Activated CD4-positive, alpha-beta T cell treated with anti-CD3 and anti-CD28 coated beads for 36 hours (primary cell): ENCODE results near the gene RHBDL1. TPM values are rescaled to one million over a fixed set of nuclear protein-coding genes. Genes with fewer than 3 reads are reported as not detected.

Experiments used
- ATAC-seq: fragments of 200-7000 bp; cut with Tn5 transposase; one replicate; pipeline ENCODE4 v1.10.0; 2021; ENCODE audit warnings: mild to moderate bottlenecking, moderate library complexity
- CTCF ChIA-PET: fragments of 350-600 bp; sonication (Branson Sonifier 250); formaldehyde crosslinking; loops from one replicate; lab custom pipeline; 2021; ENCODE audit warnings: antibody characterized with exemption; lab: Charles Lee
- POLR2A ChIA-PET: fragments of 350-600 bp; sonication (Branson Sonifier 250); formaldehyde crosslinking; loops from one replicate; lab custom pipeline; 2021; ENCODE audit warnings: antibody characterized with exemption, inconsistent platforms; lab: Charles Lee
- DNase-seq: peaks from one replicate; pipeline ENCODE4 v3.0.0-alpha.2; 2020
- H3K27ac Mint-ChIP-seq: one replicate; pipeline ENCODE4 v1.8.0; 2021; ENCODE audit warnings: mixed read lengths
- H3K27me3 Mint-ChIP-seq: one replicate; pipeline ENCODE4 v1.8.0; 2021; ENCODE audit warnings: mixed read lengths
- H3K36me3 Mint-ChIP-seq: one replicate; pipeline ENCODE4 v1.8.0; 2021; ENCODE audit warnings: low read depth, mixed read lengths
- H3K4me1 Mint-ChIP-seq: one replicate; pipeline ENCODE4 v1.8.0; 2021; ENCODE audit warnings: mixed read lengths
- H3K4me3 Mint-ChIP-seq: one replicate; pipeline ENCODE4 v1.8.0; 2021; ENCODE audit warnings: mild to moderate bottlenecking, moderate library complexity, mixed read lengths
- H3K9me3 Mint-ChIP-seq: one replicate; pipeline ENCODE4 v1.8.0; 2021; ENCODE audit warnings: low read depth, mixed read lengths
- intact Hi-C, 2 experiments: fragments of 100-400 bp; cut with DNase I in 1 of 2; cut with micrococcal nuclease in 1 of 2; formaldehyde crosslinking; loops; one replicate each; pipeline versions ENCODE4 v1.14.2 to v1.15.1; 2022 to 2024; cut with DNase I, micrococcal nuclease
- total RNA-seq, 2 experiments: library from RNA; stranded (reverse); gene quantifications; one replicate each; pipeline ENCODE4 v1.2.3, GENCODE V29; 2021

The RHBDL1 gene
- total RNA-seq, 2 experiments from 2014 or later, result 0.40 to 0.59 TPM

DNA sequence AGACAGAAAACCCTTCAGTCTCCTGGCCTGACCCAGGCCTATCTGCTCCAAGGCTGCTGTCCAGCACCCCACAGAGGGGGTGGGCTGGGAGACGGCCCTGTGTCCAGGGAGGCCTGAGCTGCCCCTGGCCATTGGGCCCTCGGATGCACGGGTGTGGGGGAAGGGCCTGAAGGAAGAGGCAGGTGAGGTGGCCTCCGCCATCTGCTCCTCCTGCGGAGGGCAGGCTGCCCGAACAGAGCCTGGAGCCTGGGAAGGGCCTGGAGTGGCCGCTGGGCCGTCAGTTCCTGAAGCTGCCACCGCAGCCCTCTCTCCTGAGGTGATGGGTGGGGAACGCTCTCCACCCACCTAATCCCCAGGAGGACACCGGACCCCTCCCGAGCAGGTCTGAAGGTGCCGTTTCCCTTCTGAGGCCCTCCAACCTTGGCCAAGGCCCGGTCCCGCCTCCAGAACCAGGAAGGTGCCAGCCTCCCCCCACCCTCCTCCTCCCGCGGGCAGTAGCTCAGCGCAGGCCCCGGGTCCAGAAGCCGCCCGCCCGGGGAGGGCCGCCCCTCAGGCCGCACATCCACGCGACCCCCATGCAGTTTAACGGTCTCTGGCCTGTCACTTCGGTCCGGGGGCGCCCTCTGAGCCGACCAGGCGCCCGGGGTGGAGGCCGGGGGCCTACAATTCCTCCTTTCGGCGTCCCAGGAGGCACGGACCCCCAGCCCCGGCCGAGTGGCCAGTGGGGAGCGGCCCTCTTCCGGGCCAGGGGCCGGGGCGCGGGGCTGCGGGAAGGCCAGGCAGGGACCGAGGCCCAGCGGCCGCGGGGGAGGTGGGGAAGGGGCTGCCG lies 29.3 kb downstream of the RHBDL1 start:
- no peaks in the 10 kb centered on the region for H3K4me1 Mint-ChIP-seq
- ChIA-PET CTCF (interaction anchor here (0.7 to 1.4 kb wide), 2 partner anchors 8 to 17 kb away, joined by 3 to 4 read pairs; no protein-coding TSS in a partner anchor), POLR2A (no interaction called here)
- H3K27me3 Mint-ChIP-seq, result peaks cover 46% of the 10 kb centered on the region
- H3K36me3 Mint-ChIP-seq, result no peaks in the 10 kb centered on the region
- H3K4me3 Mint-ChIP-seq, result no peak overlapping the region
- no peak for ATAC-seq
- intact Hi-C loops, result no loop called here
- DNase-seq, result no peak
- H3K27ac Mint-ChIP-seq, result no peak overlapping the region
- H3K9me3 Mint-ChIP-seq, result no peaks in the 10 kb centered on the region

- CTCF ChIA-PET, result no interaction called here
- peaks cover 47% of the 10 kb centered on the region for H3K27me3 Mint-ChIP-seq
- intact Hi-C loops, result no loop called here
- H3K4me1 Mint-ChIP-seq, result no peaks in the 10 kb centered on the region
- POLR2A ChIA-PET, result no interaction called here
- H3K9me3 Mint-ChIP-seq, result no peaks in the 10 kb centered on the region
- H3K4me3 Mint-ChIP-seq, result no peak within 1 kb of the TSS
- DNase-seq (peak; percentile 35), ATAC-seq (no peak)
- H3K27ac Mint-ChIP-seq, result no peak within 1 kb of the TSS
- no peaks in the 10 kb centered on the region for H3K36me3 Mint-ChIP-seq
Observed at GRCh38 chr16:705431-706188, 30.1 kb downstream of the RHBDL1 start, which contains the start of gene FBXL16. Gene FBXL16, minus strand, starts transcription at chr16:705801. Its CDS starts 8,396 bp downstream, at chr16:697405.

GRCh38 chr16:706189-707061 lies 31.0 kb downstream of the RHBDL1 start:
- intact Hi-C loops, result no loop called here
- Mint-ChIP-seq H3K4me1 (no peaks in the 10 kb centered on the region), H3K27ac (no peak overlapping the region), H3K4me3 (no peak overlapping the region), H3K27me3 (peaks cover 47% of the 10 kb centered on the region), H3K36me3 (no peaks in the 10 kb centered on the region), H3K9me3 (no peaks in the 10 kb centered on the region)
- DNase-seq (no peak), ATAC-seq (no peak)
- POLR2A ChIA-PET, result no interaction called here
- CTCF ChIA-PET, result interaction anchor here (0.7 to 1.3 kb wide), 5 partner anchors 13 to 366 kb away, joined by 3 to 5 read pairs (median 3); partner anchors contain the start of gene CHTF18

DNA sequence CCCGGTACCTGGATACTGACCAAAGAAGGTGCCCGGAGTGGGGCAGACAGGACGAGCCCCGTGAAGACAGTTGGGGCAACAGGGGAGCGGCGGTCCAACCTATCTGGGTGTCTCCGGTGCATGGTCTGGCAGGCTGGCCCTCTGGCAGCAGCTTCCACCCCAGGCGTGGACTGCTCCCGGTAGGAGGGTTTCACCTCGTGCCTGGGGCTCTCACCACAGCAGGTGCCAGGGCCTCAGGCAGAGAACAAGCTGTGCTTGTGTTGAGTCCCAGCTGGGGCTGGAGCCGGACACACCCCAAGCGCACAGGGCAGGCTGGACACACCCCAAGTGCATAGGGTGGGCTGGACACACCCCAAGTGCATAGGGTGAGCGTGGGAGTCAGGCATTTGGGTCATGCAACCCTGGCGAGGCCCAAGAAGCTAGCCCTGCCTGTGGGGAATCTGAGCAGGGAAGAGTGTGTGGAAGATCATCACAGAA lies 31.6 kb downstream of the RHBDL1 start:
- Mint-ChIP-seq H3K27ac (no peak overlapping the region), H3K27me3 (peaks cover 43% of the 10 kb centered on the region), H3K36me3 (no peaks in the 10 kb centered on the region), H3K9me3 (no peaks in the 10 kb centered on the region), H3K4me3 (no peak overlapping the region), H3K4me1 (no peaks in the 10 kb centered on the region)
- ATAC-seq, result no peak
- DNase-seq, result no peak
- POLR2A ChIA-PET, result interaction anchor here (0.7 kb wide), 1 partner anchor 12 kb away, joined by 3 read pairs; no protein-coding TSS in a partner anchor
- CTCF ChIA-PET, result interaction anchor here (0.7 to 1.3 kb wide), 4 partner anchors 13 to 367 kb away, joined by 3 to 5 read pairs (median 3); partner anchors contain the start of gene CHTF18
- intact Hi-C loops, result no loop called here

DNA sequence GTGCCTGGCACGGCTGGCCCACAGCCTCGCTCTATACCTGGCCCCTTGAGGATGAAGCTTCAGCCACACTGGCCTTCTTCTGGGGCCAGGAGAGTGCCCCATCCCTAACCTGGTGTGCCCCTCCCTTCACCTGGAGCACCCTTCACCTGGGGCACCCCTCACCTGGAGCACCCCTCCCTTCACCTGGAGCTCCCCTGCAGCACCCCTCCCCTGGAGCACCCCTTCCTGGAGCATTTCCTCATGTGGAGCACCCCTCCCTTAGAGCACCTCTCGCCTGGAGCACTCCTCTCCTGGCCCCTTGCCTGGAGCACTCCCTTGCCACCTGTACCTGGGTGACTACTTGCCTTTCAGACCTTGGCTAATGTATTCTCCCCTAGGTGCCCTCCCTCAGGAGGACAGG lies 32.5 kb downstream of the RHBDL1 start:
- intact Hi-C loops, result no loop called here
- no peak for DNase-seq
- no peak for ATAC-seq
- Mint-ChIP-seq H3K27ac (no peak overlapping the region), H3K9me3 (no peaks in the 10 kb centered on the region), H3K36me3 (no peaks in the 10 kb centered on the region), H3K27me3 (peaks cover 40% of the 10 kb centered on the region), H3K4me3 (no peak overlapping the region), H3K4me1 (no peaks in the 10 kb centered on the region)
- CTCF ChIA-PET, result interaction anchor here (0.5 to 1.3 kb wide), 3 partner anchors 12 to 452 kb away, joined by 3 to 5 read pairs (median 3); no protein-coding TSS in a partner anchor
- POLR2A ChIA-PET, result no interaction called here

- Mint-ChIP-seq H3K4me3 (no peak overlapping the region), H3K9me3 (no peaks in the 10 kb centered on the region), H3K4me1 (no peaks in the 10 kb centered on the region), H3K27me3 (peaks cover 41% of the 10 kb centered on the region), H3K36me3 (no peaks in the 10 kb centered on the region), H3K27ac (no peak overlapping the region)
- ChIA-PET CTCF (interaction anchor here (1.4 kb wide), 1 partner anchor 75 kb away, joined by 6 read pairs; no protein-coding TSS in a partner anchor), POLR2A (no interaction called here)
- intact Hi-C loops, result no loop called here
- ATAC-seq (no peak), DNase-seq (no peak)
Observed at GRCh38 chr16:708959-709358, 33.5 kb downstream of the RHBDL1 start.

DNA sequence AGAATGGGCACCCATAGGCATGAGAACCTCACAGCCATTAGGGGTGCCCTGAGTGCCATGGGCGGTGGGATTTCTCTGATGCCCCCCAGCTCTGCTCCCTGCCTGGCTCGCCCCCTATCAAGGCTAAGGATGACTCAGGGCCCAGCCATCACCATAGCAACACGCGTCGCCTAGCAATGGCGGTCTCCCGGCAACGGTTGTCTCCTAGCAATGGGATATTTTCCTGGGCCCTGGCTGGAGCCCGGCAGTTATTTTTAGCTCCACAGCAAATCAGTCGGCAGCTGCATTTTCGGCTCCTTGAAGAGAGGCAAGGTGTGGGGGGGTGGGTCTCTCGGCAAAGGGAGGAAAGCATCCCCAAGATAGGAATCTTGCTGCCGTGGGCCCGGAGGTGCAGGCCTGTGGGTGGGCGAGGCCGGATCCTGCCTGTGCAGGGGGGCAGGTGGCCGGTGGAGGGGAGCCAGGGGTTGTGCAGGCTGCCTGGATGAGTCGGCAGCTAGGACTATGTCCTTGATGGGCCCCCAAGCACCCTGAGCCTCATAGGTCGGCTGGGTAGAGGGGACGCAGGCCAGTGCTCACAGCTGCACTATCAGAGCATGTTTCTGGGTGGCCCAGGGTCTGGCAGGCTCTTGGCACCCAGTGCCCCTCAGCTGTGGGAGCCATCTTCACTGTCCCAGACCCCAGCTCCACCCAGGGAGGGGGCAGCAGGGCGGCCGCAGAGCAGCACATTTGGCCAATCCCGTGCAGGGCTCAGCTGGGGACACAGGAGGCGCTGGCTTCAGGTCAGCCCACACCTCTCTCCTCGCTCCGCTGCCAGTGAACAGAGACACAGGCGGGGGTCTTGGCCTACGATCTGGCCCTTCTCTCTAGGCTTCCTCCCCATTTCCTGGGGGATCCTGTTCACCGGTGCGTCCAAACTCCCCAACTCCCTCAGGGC lies 34.4 kb downstream of the RHBDL1 start:
- Mint-ChIP-seq H3K27me3 (peaks cover 42% of the 10 kb centered on the region), H3K27ac (no peak overlapping the region), H3K4me1 (no peaks in the 10 kb centered on the region), H3K4me3 (no peak overlapping the region), H3K9me3 (no peaks in the 10 kb centered on the region), H3K36me3 (no peaks in the 10 kb centered on the region)
- intact Hi-C loops, result loop anchor here (2.0 kb wide), 2 partner anchors 31 to 345 kb away; partner anchors contain the start of gene CIAO3 (in 1 of the 2)
- POLR2A ChIA-PET, result no interaction called here
- ATAC-seq (no peak), DNase-seq (no peak)
- CTCF ChIA-PET, result interaction anchor here (0.7 to 3.5 kb wide), 6 partner anchors 11 to 79 kb away, joined by 3 to 29 read pairs (median 5); partner anchors contain the start of genes ANTKMT, CHTF18, MSLN and RPUSD1

- H3K9me3 Mint-ChIP-seq, result no peaks in the 10 kb centered on the region
- CTCF ChIA-PET, result interaction anchor here (0.7 to 3.5 kb wide), 6 partner anchors 11 to 78 kb away, joined by 3 to 29 read pairs (median 5); partner anchors contain the start of genes ANTKMT, CHTF18, MSLN and RPUSD1
- DNase-seq (no peak), ATAC-seq (no peak)
- POLR2A ChIA-PET, result no interaction called here
- no peaks in the 10 kb centered on the region for H3K36me3 Mint-ChIP-seq
- no peak overlapping the region for H3K27ac Mint-ChIP-seq
- intact Hi-C loops, result loop anchor here (1.0 to 2.0 kb wide), 3 partner anchors 30 to 344 kb away; partner anchors contain the start of gene CIAO3 (in 1 of the 2)
- H3K4me1 Mint-ChIP-seq, result no peaks in the 10 kb centered on the region
- H3K27me3 Mint-ChIP-seq, result peaks cover 42% of the 10 kb centered on the region
- H3K4me3 Mint-ChIP-seq, result no peak overlapping the region
Observed at GRCh38 chr16:710500-711075, 35.1 kb downstream of the RHBDL1 start.

- no peaks in the 10 kb centered on the region for H3K4me1 Mint-ChIP-seq
- H3K9me3 Mint-ChIP-seq, result no peaks in the 10 kb centered on the region
- intact Hi-C loops, result loop anchor here (1.0 to 2.0 kb wide), 3 partner anchors 30 to 344 kb away; partner anchors contain the start of gene CIAO3 (in 1 of the 2)
- no peaks in the 10 kb centered on the region for H3K36me3 Mint-ChIP-seq
- no peak for ATAC-seq
- POLR2A ChIA-PET, result no interaction called here
- H3K27me3 Mint-ChIP-seq, result peaks cover 42% of the 10 kb centered on the region
- CTCF ChIA-PET, result interaction anchor here (1.3 to 3.5 kb wide), 3 partner anchors 10 to 75 kb away, joined by 4 to 29 read pairs (median 6); partner anchors contain the start of gene ANTKMT
- no peak overlapping the region for H3K27ac Mint-ChIP-seq
- no peak overlapping the region for H3K4me3 Mint-ChIP-seq
- no peak for DNase-seq
Observed at GRCh38 chr16:711084-711483, 35.6 kb downstream of the RHBDL1 start.
